CD4-positive, alpha-beta T cell (primary cell): ENCODE data around the gene PDE6G. TPM values are rescaled to one million over a fixed set of nuclear protein-coding genes. Genes with fewer than 3 reads are reported as not detected.

Experiments
- ATAC-seq: fragments of 200-7000 bp; cut with Tn5 transposase; one replicate; pipeline ENCODE4 v1.10.0; 2022; ENCODE audit warnings: mild to moderate bottlenecking; ENCODE audit not compliant: poor library complexity
- CTCF ChIA-PET: fragments of 350-600 bp; sonication (Branson Sonifier 250); formaldehyde crosslinking; loops from one replicate; lab custom pipeline; 2021; ENCODE audit warnings: antibody characterized with exemption, inconsistent platforms; lab: Charles Lee
- POLR2A ChIA-PET: fragments of 350-600 bp; sonication (Branson Sonifier 250); formaldehyde crosslinking; loops from one replicate; lab custom pipeline; 2021; ENCODE audit warnings: antibody characterized with exemption, inconsistent platforms; lab: Charles Lee
- DNase-seq, 14 experiments: peaks; one replicate each; pipeline ENCODE4 v3.0.0-alpha.2; 2013 to 2020; ENCODE audit warnings: mixed read lengths in 2 of 14
- H3K27ac ChIP-seq, 2 donors: one replicate each; pipeline versions ENCODE4 v1.5.1 to v1.7.0; 2013; ENCODE audit warnings: low read length in 2 of 2, low read depth in 1 of 2, mild to moderate bottlenecking in 1 of 2
- H3K27me3 ChIP-seq, 2 experiments: 1 replicate in 1 of 2; 2 replicates in 1 of 2; pipeline versions ENCODE4 v1.6.1 to v1.7.0; 2013; ENCODE audit warnings: low read length in 2 of 2, control low read depth in 1 of 2, mild to moderate bottlenecking in 1 of 2, moderate library complexity in 1 of 2; ENCODE audit not compliant: insufficient read depth in 2 of 2, control insufficient read depth in 1 of 2
- H3K36me3 ChIP-seq: one replicate; pipeline ENCODE4 v1.6.1; 2013; ENCODE audit warnings: low read length, control low read depth; ENCODE audit not compliant: insufficient read depth
- H3K4me1 ChIP-seq: one replicate; pipeline ENCODE4 v1.6.1; 2013; ENCODE audit warnings: low read length, control low read depth; ENCODE audit not compliant: insufficient read depth
- H3K4me3 ChIP-seq: one replicate; pipeline ENCODE4 v1.5.1; 2013; ENCODE audit warnings: mild to moderate bottlenecking, low read length, moderate library complexity
- H3K9me3 ChIP-seq, 2 experiments: 1 replicate in 1 of 2; 2 replicates in 1 of 2; pipeline versions ENCODE4 v1.6.1 to v1.7.0; 2013; ENCODE audit warnings: low read length in 2 of 2, mild to moderate bottlenecking in 2 of 2, control low read depth in 1 of 2, moderate library complexity in 1 of 2; ENCODE audit not compliant: control insufficient read depth in 1 of 2, insufficient read depth in 1 of 2
- H3K27ac Mint-ChIP-seq: one replicate; pipeline ENCODE4 v1.8.0; 2020; ENCODE audit warnings: mixed read lengths
- H3K27me3 Mint-ChIP-seq: one replicate; pipeline ENCODE4 v1.8.0; 2021; ENCODE audit warnings: mixed read lengths
- H3K36me3 Mint-ChIP-seq: one replicate; pipeline ENCODE4 v1.8.0; 2021; ENCODE audit warnings: low read depth, mixed read lengths
- H3K4me1 Mint-ChIP-seq: one replicate; pipeline ENCODE4 v1.8.0; 2021; ENCODE audit warnings: low read depth, mixed read lengths
- H3K4me3 Mint-ChIP-seq: one replicate; pipeline ENCODE4 v1.8.0; 2020; ENCODE audit warnings: mild to moderate bottlenecking, mixed read lengths
- H3K9me3 Mint-ChIP-seq: one replicate; pipeline ENCODE4 v1.8.0; 2020; ENCODE audit warnings: mixed read lengths
- CTCF ChIP-seq: fragments of 200-600 bp; IDR thresholded peaks from one replicate; pipeline ENCODE4 v1.8.0; 2022; ENCODE audit warnings: antibody characterized with exemption, mild to moderate bottlenecking
- intact Hi-C, 2 experiments: fragments of 100-400 bp; cut with DNase I in 1 of 2; cut with micrococcal nuclease in 1 of 2; formaldehyde crosslinking; loops; one replicate each; pipeline versions ENCODE4 v1.15.1 to v1.9.0; 2023 to 2025; cut with DNase I, micrococcal nuclease
- total RNA-seq, 174 experiments: library from RNA in 2 of 174; stranded (reverse) in 2 of 174; gene quantifications; one replicate each; pipeline ENCODE4 v1.2.3 and lab custom pipeline; 2021 to 2026

PDE6G gene
- total RNA-seq, 2 experiments from 2014 or later = 0.49 to 0.92 TPM

DNA sequence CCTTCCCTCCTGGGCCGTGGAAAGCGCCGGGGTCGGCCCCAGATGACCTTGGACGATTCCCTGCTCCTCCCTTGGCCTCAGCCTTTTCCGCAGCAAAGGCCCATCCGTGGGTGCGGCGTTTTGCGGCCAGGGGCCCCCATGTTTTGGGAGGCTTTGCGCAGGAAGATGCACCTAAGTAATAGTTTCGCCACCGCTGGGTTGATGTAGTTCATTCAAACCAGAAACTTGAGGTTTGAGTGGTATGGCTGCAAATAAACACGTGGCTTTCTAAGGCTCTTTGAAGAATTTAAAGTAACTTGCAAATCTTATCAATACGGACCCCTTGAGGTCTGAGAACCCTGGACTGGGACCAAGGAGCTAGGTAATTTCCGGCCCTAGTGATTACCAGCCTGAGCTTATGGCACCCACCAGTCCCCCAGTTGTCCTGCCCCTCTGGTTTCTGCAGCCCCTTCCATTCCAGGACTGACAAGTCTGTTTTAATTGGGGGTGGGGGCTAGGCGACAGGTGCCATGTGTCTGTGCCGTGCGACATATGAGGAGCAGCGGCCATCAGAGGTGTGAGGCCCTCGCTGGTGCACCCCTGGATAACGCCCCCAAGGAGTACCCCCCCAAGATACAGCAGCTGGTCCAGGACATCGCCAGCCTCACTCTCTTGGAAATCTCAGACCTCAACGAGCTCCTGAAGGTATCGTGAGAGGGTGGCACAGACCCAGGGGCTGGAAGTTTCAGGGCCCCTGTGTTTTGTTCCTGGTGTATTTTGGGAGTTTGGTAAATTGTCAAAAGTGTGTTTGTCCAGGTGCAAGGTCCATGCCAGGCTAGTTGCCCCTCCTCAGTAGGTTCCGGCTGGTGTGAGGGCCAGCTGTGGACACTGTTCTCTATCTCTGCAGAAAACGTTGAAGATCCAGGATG lies 47.7 kb upstream of the PDE6G start:
- Mint-ChIP-seq H3K4me3 (peak overlapping the region; percentile 94), H3K27ac (peak overlapping the region; percentile 97), H3K27me3 (no peaks in the 10 kb centered on the region), H3K4me1 (peaks cover 30% of the 10 kb centered on the region), H3K9me3 (no peaks in the 10 kb centered on the region), H3K36me3 (peaks cover 50% of the 10 kb centered on the region)
- DNase-seq (peak in 2 of 14 experiments; percentile 28 to 45), ATAC-seq (peak; percentile 15)
- Histone ChIP-seq H3K27ac (peak overlapping the region; percentile 34 to 94), H3K36me3 (peaks cover 39% of the 10 kb centered on the region), H3K4me3 (peak overlapping the region; percentile 93), H3K4me1 (peaks cover 39% of the 10 kb centered on the region), H3K27me3 (no peaks in the 10 kb centered on the region), H3K9me3 (no peaks in the 10 kb centered on the region)
- TF ChIP-seq CTCF = no peak
- POLR2A ChIA-PET = interaction anchor here (0.6 to 4.7 kb wide), 14 partner anchors 7 to 625 kb away, joined by 3 to 43 read pairs (median 4); partner anchors contain the start of genes ARHGDIA, ARL16, CCDC137 and DCXR
- intact Hi-C loops = loop anchor here (1.0 to 5.0 kb wide), 5 partner anchors 7 to 223 kb away; partner anchors contain the start of genes CCDC137 (in 1 of the 2), HGS (in 1 of the 2), MAFG (in 1 of the 2) and NPLOC4 (in 1 of the 2)
- CTCF ChIA-PET = interaction anchor here (1.3 kb wide), 1 partner anchor 24 kb away, joined by 3 read pairs; no protein-coding TSS in a partner anchor

GRCh38 chr17:81702934-81703746 lies 46.8 kb upstream of the PDE6G start, which contains the start of gene MRPL12:
MRPL12 (plus strand) TSS chr17:81703367; CDS start chr17:81703502, 135 bp downstream.
- Mint-ChIP-seq H3K9me3 (no peaks in the 10 kb centered on the region), H3K27ac (peak within 1 kb of the TSS; percentile 97), H3K36me3 (peaks cover 59% of the 10 kb centered on the region), H3K4me3 (peak within 1 kb of the TSS; percentile 94), H3K4me1 (peaks cover 27% of the 10 kb centered on the region), H3K27me3 (no peaks in the 10 kb centered on the region)
- ATAC-seq (peak; percentile 87), DNase-seq (peak; percentile 74 to 94 (median 85))
- peaks cover 39% of the 10 kb centered on the region for H3K4me1 ChIP-seq
- peak; percentile 12 for TF ChIP-seq CTCF
- ChIA-PET POLR2A (interaction anchor here (0.6 to 4.7 kb wide), 18 partner anchors 8 to 624 kb away, joined by 3 to 43 read pairs (median 4); partner anchors contain the start of genes ARHGDIA, ARL16, CCDC137 and DCXR), CTCF (interaction anchor here (1.3 kb wide), 1 partner anchor 23 kb away, joined by 3 read pairs; no protein-coding TSS in a partner anchor)
- H3K27ac ChIP-seq = peak within 1 kb of the TSS; percentile 94
- H3K36me3 ChIP-seq = peaks cover 47% of the 10 kb centered on the region
- intact Hi-C loops = loop anchor here (1.0 to 5.0 kb wide), 5 partner anchors 8 to 224 kb away; partner anchors contain the start of genes CCDC137 (in 1 of the 2), HGS (in 1 of the 2), MAFG (in 1 of the 2) and NPLOC4 (in 1 of the 2)
- no peaks in the 10 kb centered on the region for H3K9me3 ChIP-seq
- no peaks in the 10 kb centered on the region for H3K27me3 ChIP-seq
- H3K4me3 ChIP-seq = peak within 1 kb of the TSS; percentile 93
